ENCODE data around the gene MUC13.
A peak's percentile ranks its signal among the peaks of the same experiment; 100 is the strongest.

The MUC13 gene

DNA sequence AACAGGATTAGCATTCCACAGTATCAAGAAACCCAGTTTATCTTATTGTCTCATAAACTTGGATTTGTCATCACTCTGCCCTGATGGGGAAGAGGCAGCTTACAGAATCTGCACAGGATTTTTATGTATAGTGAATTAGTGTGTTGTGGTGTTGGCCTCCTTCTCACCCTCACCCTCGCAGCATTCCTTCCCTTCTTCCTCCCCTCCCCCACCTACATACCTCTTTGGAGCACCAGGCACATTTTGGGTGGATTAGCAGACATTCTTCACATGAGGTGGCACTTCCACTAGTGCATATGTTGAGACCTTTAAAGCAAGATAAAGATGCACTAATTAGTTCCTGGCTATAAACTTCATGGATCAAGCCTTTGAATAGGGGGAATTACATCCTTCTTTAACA, 61.3 kb downstream of the MUC13 start:
- TF ChIP-seq, protein P1, sequence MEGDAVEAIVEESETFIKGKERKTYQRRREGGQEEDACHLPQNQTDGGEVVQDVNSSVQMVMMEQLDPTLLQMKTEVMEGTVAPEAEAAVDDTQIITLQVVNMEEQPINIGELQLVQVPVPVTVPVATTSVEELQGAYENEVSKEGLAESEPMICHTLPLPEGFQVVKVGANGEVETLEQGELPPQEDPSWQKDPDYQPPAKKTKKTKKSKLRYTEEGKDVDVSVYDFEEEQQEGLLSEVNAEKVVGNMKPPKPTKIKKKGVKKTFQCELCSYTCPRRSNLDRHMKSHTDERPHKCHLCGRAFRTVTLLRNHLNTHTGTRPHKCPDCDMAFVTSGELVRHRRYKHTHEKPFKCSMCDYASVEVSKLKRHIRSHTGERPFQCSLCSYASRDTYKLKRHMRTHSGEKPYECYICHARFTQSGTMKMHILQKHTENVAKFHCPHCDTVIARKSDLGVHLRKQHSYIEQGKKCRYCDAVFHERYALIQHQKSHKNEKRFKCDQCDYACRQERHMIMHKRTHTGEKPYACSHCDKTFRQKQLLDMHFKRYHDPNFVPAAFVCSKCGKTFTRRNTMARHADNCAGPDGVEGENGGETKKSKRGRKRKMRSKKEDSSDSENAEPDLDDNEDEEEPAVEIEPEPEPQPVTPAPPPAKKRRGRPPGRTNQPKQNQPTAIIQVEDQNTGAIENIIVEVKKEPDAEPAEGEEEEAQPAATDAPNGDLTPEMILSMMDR (IDR thresholded peaks at IDR 0.05; ENCODE audit: low read depth, low read length) = no peak
- no peak for DNase-seq (ENCODE audit: extremely low read depth, low read depth)

- TF ChIP-seq, protein P1 (IDR thresholded peaks at IDR 0.05; ENCODE audit: low read depth, low read length) = no peak
- DNase-seq (ENCODE audit: extremely low read depth, low read depth) = no peak
Observed at GRCh38 chr3:124867511-124867910, 67.0 kb downstream of the MUC13 start.

GRCh38 chr3:124862006-124862405, 72.5 kb downstream of the MUC13 start:
- TF ChIP-seq, protein P1 (IDR thresholded peaks at IDR 0.05; ENCODE audit: low read depth, low read length) = no peak
- DNase-seq (ENCODE audit: extremely low read depth, low read depth) = no peak

- TF ChIP-seq, protein P1 (IDR thresholded peaks at IDR 0.05; ENCODE audit: low read depth, low read length) = no peak
- no peak for DNase-seq (ENCODE audit: extremely low read depth, low read depth)
Observed at GRCh38 chr3:124861041-124861440, 73.5 kb downstream of the MUC13 start.

GRCh38 chr3:124860599-124860998, 74.0 kb downstream of the MUC13 start:
- TF ChIP-seq, protein P1 (IDR thresholded peaks at IDR 0.05; ENCODE audit: low read depth, low read length) = no peak
- DNase-seq (ENCODE audit: extremely low read depth, low read depth) = peak; percentile 82

GRCh38 chr3:124859025-124859424, 75.5 kb downstream of the MUC13 start:
- TF ChIP-seq, protein P1 (IDR thresholded peaks at IDR 0.05; ENCODE audit: low read depth, low read length) = no peak
- DNase-seq (ENCODE audit: extremely low read depth, low read depth) = no peak

DNA sequence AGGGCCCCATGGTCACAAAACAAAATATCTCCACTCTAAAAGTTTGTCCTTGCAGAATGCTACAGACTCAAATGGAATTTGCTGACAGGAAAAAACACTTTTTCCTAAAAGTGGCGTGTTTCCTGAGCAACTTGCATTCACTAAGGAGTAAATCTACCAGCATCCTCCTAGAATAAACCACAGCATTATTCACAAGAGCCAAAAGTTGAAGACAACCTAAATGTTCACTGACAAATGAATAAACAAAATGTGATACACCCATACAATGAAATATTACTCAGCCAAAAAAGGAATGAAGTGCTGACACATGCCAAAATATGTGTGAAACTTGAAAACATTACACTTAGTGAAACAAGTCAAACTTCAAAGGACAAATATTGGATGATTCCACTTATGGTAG, 76.3 kb downstream of the MUC13 start:
- DNase-seq (ENCODE audit: extremely low read depth, low read depth) = no peak
- TF ChIP-seq, protein P1 (IDR thresholded peaks at IDR 0.05; ENCODE audit: low read depth, low read length) = no peak

All from AG09319 (cell line).